ENCODE results near the gene LHB.

The LHB gene

DNA sequence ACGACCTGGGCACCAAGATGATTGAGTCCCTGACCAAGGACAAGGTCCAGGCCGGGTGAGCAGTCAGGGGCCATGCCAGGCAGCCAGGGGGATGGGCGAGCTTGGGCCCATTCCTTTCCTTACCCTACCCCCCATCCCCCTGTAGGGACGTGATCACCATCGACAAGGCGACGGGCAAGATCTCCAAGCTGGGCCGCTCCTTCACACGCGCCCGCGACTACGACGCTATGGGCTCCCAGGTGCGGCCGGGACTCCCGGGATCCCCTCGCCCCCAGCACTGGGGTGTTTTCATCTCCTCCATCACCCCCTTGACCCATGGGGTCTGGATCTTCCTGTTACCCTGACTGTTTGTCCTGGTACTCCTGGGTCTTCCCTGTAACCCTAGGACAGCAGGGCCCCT is 7.1 kb downstream of the LHB start:
- in situ Hi-C loops (cut with HindIII; ENCODE audit: low pct_ligation_motif_present, low sequenced_read_pairs) = no loop called here
- Histone ChIP-seq H3K27me3 (replicated peaks) (no peaks in the 10 kb centered on the region), H3K4me3 (ENCODE audit: low read depth, low read length) (no peak overlapping the region), H3K27ac (no peak overlapping the region), H3K36me3 (replicated peaks) (peaks cover 65% of the 10 kb centered on the region)
- TF ChIP-seq CTCF (IDR thresholded peaks at IDR 0.05; ENCODE audit: low read depth, low read length, missing control alignments) = no peak
- no peak for DNase-seq

DNA sequence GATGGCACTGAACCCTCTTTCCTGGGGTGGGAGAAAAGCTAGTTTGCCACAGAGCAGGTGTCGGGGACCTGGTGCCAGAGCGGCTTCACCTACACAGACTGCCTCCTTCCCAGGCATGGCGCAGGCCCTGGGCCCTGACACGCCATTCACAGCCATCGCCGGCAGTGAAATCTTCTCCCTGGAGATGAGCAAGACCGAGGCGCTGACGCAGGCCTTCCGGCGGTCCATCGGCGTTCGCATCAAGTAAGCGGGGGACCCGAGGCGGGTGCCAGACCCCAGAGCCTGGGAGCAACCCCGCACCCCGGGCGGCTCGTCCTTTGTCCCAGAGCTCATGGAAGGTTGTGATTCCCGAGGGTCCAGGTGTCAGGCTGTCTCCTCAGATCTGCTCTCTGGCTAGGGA is 10.0 kb downstream of the LHB start:
- no peak for TF ChIP-seq CTCF (IDR thresholded peaks at IDR 0.05; ENCODE audit: low read depth, low read length, missing control alignments)
- Histone ChIP-seq H3K27ac (no peak overlapping the region), H3K27me3 (replicated peaks) (no peaks in the 10 kb centered on the region), H3K36me3 (replicated peaks) (peaks cover 76% of the 10 kb centered on the region), H3K4me3 (ENCODE audit: low read depth, low read length) (no peak overlapping the region)
- no peak for DNase-seq
- in situ Hi-C loops (cut with HindIII; ENCODE audit: low pct_ligation_motif_present, low sequenced_read_pairs) = no loop called here

- Histone ChIP-seq H3K27me3 (replicated peaks) (no peaks in the 10 kb centered on the region), H3K4me3 (ENCODE audit: low read depth, low read length) (no peak overlapping the region), H3K27ac (no peak overlapping the region), H3K36me3 (replicated peaks) (peaks cover 66% of the 10 kb centered on the region)
- no peak for TF ChIP-seq CTCF (IDR thresholded peaks at IDR 0.05; ENCODE audit: low read depth, low read length, missing control alignments)
- no peak for DNase-seq
- in situ Hi-C loops (cut with HindIII; ENCODE audit: low pct_ligation_motif_present, low sequenced_read_pairs) = no loop called here
Measured at GRCh38 chr19:49004964-49005614, 11.8 kb downstream of the LHB start.

DNA sequence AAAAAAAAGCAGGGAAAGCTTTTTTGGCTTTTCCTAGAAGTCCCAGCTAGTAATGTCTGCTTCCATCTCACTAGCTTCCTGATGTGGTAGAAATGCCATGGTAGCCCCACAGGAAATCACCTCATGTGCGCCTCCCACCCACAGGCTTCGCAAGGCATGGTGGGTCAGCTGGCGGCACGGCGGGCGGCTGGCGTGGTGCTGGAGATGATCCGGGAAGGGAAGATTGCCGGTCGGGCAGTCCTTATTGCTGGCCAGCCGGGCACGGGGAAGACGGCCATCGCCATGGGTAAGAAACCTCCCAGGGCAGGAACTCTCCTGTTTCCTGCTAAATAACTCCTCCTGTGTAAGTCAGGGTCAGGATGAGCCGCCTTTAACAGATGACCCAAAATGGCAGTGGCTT is 12.8 kb downstream of the LHB start:
- no peak for TF ChIP-seq CTCF (IDR thresholded peaks at IDR 0.05; ENCODE audit: low read depth, low read length, missing control alignments)
- in situ Hi-C loops (cut with HindIII; ENCODE audit: low pct_ligation_motif_present, low sequenced_read_pairs) = no loop called here
- no peak for DNase-seq
- Histone ChIP-seq H3K4me3 (ENCODE audit: low read depth, low read length) (no peak overlapping the region), H3K27me3 (replicated peaks) (no peaks in the 10 kb centered on the region), H3K27ac (no peak overlapping the region), H3K36me3 (replicated peaks) (peaks cover 59% of the 10 kb centered on the region)

- Histone ChIP-seq H3K36me3 (replicated peaks) (peaks cover 28% of the 10 kb centered on the region), H3K27ac (no peak overlapping the region), H3K4me3 (ENCODE audit: low read depth, low read length) (no peak overlapping the region), H3K27me3 (replicated peaks) (no peaks in the 10 kb centered on the region)
- in situ Hi-C loops (cut with HindIII; ENCODE audit: low pct_ligation_motif_present, low sequenced_read_pairs) = no loop called here
- DNase-seq = peak; percentile 72
- peak; percentile 90 for TF ChIP-seq CTCF (IDR thresholded peaks at IDR 0.05; ENCODE audit: low read depth, low read length, missing control alignments)
Measured at GRCh38 chr19:48999481-49000325, 17.2 kb downstream of the LHB start.
